Measurements from ENCODE around the gene TMEM245. TPM values are rescaled to one million over a fixed set of nuclear protein-coding genes. Genes with fewer than 3 reads are reported as not detected.
A peak's percentile ranks its signal among the peaks of the same experiment; 100 is the strongest.

The TMEM245 gene
- total RNA-seq, 1 donor from 2014 or later = 43.8 TPM

DNA sequence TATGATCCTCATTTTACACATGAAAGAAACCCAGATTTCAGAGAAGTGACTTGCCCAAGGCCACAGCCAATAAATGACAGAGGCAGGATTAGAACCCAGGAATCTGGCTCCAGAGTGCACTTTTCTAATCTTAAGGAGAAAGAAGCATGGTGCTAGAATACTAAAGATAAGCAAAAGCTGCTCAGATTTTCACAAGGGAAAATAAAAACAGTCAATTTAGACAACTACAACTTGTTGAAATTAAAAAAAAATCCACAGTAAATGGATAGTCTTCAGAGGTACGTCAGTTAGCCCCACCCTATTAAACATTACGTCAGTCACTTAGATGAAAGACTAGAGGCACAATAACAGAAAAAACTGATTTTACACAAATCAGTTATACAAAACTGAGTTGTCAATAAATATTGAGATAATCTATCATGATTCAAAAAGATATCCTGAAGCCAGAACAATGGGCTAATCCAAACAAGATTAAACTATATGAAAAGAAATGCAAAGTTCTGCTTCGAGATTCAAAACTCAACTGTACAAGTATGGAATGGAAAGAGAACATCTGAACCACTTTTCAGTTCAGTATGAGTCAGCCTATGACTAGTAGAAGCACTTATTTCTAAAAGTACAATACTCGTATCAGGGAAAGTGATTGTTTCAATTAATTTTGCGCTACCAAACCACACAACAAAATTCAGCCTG lies 9.3 kb downstream of the TMEM245 start:
- Mint-ChIP-seq H3K36me3 (ENCODE audit: low read depth) (no peaks in the 10 kb centered on the region), H3K27me3 (ENCODE audit: low read depth) (no peaks in the 10 kb centered on the region), H3K4me3 (ENCODE audit: unreplicated experiment) (peak overlapping the region; percentile 59), H3K9me3 (ENCODE audit: low read depth) (no peaks in the 10 kb centered on the region), H3K4me1 (ENCODE audit: low read depth) (peaks cover 88% of the 10 kb centered on the region), H3K27ac (ENCODE audit: unreplicated experiment) (peak overlapping the region; percentile 94)
- TF ChIP-seq, protein P1, sequence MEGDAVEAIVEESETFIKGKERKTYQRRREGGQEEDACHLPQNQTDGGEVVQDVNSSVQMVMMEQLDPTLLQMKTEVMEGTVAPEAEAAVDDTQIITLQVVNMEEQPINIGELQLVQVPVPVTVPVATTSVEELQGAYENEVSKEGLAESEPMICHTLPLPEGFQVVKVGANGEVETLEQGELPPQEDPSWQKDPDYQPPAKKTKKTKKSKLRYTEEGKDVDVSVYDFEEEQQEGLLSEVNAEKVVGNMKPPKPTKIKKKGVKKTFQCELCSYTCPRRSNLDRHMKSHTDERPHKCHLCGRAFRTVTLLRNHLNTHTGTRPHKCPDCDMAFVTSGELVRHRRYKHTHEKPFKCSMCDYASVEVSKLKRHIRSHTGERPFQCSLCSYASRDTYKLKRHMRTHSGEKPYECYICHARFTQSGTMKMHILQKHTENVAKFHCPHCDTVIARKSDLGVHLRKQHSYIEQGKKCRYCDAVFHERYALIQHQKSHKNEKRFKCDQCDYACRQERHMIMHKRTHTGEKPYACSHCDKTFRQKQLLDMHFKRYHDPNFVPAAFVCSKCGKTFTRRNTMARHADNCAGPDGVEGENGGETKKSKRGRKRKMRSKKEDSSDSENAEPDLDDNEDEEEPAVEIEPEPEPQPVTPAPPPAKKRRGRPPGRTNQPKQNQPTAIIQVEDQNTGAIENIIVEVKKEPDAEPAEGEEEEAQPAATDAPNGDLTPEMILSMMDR (IDR thresholded peaks at IDR 0.05) = no peak
- no peak for DNase-seq (ENCODE audit: low spot score)

DNA sequence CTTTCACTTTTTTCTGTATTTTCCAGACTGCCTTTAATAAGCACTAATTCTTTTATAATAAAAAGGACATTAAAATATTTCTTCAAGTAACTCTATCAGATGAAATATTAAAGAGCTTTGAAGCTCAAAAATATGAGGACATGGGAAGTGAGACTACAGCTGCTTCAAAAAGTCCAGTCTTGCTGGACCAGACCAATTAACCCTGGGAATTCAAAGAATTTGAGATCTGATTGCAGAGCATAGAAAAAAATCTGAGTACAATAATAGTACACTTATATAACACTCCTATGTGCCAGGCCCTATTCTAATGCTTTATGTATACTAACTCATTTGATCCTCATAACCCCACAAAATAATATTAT lies 9.8 kb downstream of the TMEM245 start:
- TF ChIP-seq, protein P1 (IDR thresholded peaks at IDR 0.05) = no peak
- Mint-ChIP-seq H3K4me1 (ENCODE audit: low read depth) (peaks cover 84% of the 10 kb centered on the region), H3K4me3 (ENCODE audit: unreplicated experiment) (no peak overlapping the region), H3K9me3 (ENCODE audit: low read depth) (no peaks in the 10 kb centered on the region), H3K27me3 (ENCODE audit: low read depth) (no peaks in the 10 kb centered on the region), H3K27ac (ENCODE audit: unreplicated experiment) (peak overlapping the region; percentile 94), H3K36me3 (ENCODE audit: low read depth) (no peaks in the 10 kb centered on the region)
- DNase-seq (ENCODE audit: low spot score) = no peak

DNA sequence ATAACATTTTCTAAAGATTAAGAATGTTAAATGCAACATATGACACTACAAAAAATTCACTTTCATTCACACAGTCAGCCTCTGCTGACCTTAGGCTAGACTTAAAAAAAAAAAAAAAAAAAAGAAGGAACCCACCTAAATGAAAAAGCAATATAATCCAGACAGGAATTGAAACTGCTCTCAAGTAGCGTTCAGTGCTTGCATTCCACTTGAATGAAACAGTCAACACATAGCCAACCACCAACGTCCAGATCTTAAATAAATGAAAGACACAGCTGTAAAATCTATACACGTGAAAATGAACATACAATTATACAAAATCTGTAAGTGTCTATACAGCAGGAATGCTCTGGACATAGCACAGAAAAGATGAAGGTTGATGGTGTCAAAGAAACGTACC lies 11.4 kb downstream of the TMEM245 start:
- Mint-ChIP-seq H3K27ac (ENCODE audit: unreplicated experiment) (peak overlapping the region; percentile 98), H3K36me3 (ENCODE audit: low read depth) (peaks cover 6% of the 10 kb centered on the region), H3K4me1 (ENCODE audit: low read depth) (peaks cover 68% of the 10 kb centered on the region), H3K4me3 (ENCODE audit: unreplicated experiment) (peak overlapping the region; percentile 55), H3K9me3 (ENCODE audit: low read depth) (no peaks in the 10 kb centered on the region), H3K27me3 (ENCODE audit: low read depth) (no peaks in the 10 kb centered on the region)
- DNase-seq (ENCODE audit: low spot score) = no peak
- TF ChIP-seq, protein P1 (IDR thresholded peaks at IDR 0.05) = no peak

DNA sequence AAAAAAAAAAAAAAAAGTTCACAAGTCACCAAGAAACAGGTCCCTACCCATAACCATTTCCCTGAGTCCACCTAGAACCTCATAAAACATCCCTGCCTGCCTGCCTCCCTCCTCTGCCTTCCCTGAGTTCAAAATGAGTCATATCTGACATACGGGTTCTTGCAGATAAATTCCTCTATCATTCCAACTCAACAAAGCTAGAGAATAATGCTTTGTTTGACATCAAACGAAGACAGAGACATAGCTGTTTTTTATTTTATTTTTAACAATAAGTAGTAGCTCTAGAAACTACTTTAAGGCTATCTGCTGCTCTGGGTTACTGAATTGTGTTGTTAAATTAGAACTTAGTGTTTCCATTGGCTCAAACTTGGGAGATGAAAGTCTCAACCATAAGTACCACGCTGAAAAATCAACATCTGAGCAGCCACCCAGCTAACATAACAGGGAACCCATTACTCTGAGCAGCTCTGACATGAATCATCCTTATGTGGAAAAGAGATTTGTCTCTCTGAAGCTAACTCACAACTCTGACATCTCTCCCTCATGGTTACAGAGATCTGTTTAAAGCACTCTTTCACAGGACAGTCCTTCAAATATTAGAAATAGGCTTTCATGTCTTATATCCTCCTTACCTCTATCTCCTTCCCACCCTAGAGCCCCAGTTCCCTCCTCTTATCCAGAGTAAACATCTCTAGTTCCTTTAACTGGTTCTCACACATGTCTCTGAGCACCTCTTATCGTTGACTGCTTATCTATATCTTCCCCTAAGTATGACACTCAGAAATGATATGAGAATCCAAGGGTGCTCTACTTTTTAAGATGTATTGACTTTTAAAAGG lies 12.1 kb downstream of the TMEM245 start:
- Mint-ChIP-seq H3K27me3 (ENCODE audit: low read depth) (no peaks in the 10 kb centered on the region), H3K9me3 (ENCODE audit: low read depth) (peaks cover 2% of the 10 kb centered on the region), H3K4me3 (ENCODE audit: unreplicated experiment) (peak overlapping the region; percentile 55), H3K27ac (ENCODE audit: unreplicated experiment) (peak overlapping the region; percentile 98), H3K36me3 (ENCODE audit: low read depth) (peaks cover 9% of the 10 kb centered on the region), H3K4me1 (ENCODE audit: low read depth) (peaks cover 64% of the 10 kb centered on the region)
- no peak for DNase-seq (ENCODE audit: low spot score)
- TF ChIP-seq, protein P1 (IDR thresholded peaks at IDR 0.05) = no peak

DNA sequence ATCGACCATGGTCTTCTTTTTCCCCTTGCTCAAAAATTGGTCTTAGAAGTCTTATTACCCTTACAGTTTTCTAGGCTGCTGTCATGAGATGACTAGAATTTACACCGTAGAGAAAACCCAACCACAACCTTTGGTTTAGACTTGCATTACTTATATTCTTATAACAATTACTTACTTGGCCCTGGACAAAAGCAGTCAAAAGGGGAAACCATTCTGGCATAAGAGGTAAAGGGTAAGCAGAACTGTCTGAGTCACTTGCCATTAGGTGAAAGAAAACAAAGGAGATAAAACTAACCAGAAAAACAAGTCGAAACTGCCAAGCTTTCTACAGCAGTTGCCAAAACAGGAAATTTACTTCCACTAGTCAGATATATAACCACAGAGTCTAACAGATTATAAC lies 17.9 kb downstream of the TMEM245 start:
- no peak overlapping the region for H3K4me3 Mint-ChIP-seq (ENCODE audit: unreplicated experiment)
- peak overlapping the region; percentile 52 for H3K27ac Mint-ChIP-seq (ENCODE audit: unreplicated experiment)
- DNase-seq (ENCODE audit: low spot score) = no peak
- TF ChIP-seq, protein P1 (IDR thresholded peaks at IDR 0.05) = no peak
- peaks cover 2% of the 10 kb centered on the region for H3K9me3 Mint-ChIP-seq (ENCODE audit: low read depth)
- H3K27me3 Mint-ChIP-seq (ENCODE audit: low read depth) = no peaks in the 10 kb centered on the region
- H3K36me3 Mint-ChIP-seq (ENCODE audit: low read depth) = peaks cover 11% of the 10 kb centered on the region
- peaks cover 46% of the 10 kb centered on the region for H3K4me1 Mint-ChIP-seq (ENCODE audit: low read depth)
